ENCODE measurements around the gene GPC5. TPM values are rescaled to one million over a fixed set of nuclear protein-coding genes. Genes with fewer than 3 reads are reported as not detected.

The GPC5 gene
- total RNA-seq, 1 experiment from 2014 or later: not detected

DNA sequence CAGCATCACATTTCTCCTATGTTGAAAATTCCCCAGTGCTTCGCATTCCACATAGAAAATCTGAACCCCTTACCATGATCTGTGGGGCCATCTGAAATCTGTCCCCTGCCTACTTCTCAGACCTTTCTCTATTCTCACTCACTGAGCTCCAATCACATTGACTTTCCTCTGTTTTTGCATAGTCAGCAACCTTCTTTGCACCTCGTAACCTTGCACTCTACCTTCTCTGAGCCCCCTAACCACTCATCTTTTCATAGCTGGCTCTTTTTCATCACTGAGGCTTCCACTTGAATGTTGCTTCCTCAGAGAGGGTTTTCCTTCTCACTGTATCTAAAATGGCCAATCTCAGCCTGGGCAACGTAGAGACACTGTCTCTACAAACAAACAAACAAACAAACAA lies 286.3 kb downstream of the GPC5 start:
- TF ChIP-seq, protein P1, sequence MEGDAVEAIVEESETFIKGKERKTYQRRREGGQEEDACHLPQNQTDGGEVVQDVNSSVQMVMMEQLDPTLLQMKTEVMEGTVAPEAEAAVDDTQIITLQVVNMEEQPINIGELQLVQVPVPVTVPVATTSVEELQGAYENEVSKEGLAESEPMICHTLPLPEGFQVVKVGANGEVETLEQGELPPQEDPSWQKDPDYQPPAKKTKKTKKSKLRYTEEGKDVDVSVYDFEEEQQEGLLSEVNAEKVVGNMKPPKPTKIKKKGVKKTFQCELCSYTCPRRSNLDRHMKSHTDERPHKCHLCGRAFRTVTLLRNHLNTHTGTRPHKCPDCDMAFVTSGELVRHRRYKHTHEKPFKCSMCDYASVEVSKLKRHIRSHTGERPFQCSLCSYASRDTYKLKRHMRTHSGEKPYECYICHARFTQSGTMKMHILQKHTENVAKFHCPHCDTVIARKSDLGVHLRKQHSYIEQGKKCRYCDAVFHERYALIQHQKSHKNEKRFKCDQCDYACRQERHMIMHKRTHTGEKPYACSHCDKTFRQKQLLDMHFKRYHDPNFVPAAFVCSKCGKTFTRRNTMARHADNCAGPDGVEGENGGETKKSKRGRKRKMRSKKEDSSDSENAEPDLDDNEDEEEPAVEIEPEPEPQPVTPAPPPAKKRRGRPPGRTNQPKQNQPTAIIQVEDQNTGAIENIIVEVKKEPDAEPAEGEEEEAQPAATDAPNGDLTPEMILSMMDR (IDR thresholded peaks at IDR 0.05; ENCODE audit: unreplicated experiment): no peak
- Mint-ChIP-seq H3K36me3 (ENCODE audit: insufficient read depth, unreplicated experiment) (no peaks in the 10 kb centered on the region), H3K27me3 (ENCODE audit: unreplicated experiment) (no peaks in the 10 kb centered on the region), H3K9me3 (ENCODE audit: low read depth, unreplicated experiment) (no peaks in the 10 kb centered on the region), H3K27ac (ENCODE audit: unreplicated experiment) (no peak overlapping the region), H3K4me1 (ENCODE audit: low read depth, unreplicated experiment) (no peaks in the 10 kb centered on the region), H3K4me3 (ENCODE audit: low read depth, unreplicated experiment) (no peak overlapping the region)
- DNase-seq: no peak
- intact Hi-C loops (cut with micrococcal nuclease; ENCODE audit: unreplicated experiment): no loop called here
- CTCF ChIA-PET: no interaction called here
- no TSS peak for BruUV-seq (replicated peaks)

DNA sequence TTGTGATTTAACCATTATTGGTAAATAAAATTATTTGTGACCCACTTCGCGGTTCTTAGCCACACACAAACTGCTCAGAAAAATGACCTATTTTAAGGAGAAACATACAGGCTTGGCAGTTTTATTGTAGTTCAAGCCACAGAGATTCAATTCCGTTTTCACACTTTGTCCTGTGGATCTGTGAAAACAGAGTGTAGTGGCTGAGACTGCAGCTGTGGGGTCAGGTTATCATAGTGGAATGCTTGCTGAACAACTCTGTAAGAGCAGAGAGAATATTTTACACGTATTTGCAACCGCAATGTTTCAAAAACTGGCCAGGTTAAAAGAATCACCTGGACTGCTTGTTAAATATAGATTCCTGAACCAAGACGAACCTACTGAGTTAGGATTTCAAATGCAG lies 292.5 kb downstream of the GPC5 start:
- H3K4me1 Mint-ChIP-seq (ENCODE audit: low read depth, unreplicated experiment): no peaks in the 10 kb centered on the region
- DNase-seq: no peak
- H3K36me3 Mint-ChIP-seq (ENCODE audit: insufficient read depth, unreplicated experiment): no peaks in the 10 kb centered on the region
- CTCF ChIA-PET: no interaction called here
- H3K4me3 Mint-ChIP-seq (ENCODE audit: low read depth, unreplicated experiment): no peak overlapping the region
- TF ChIP-seq, protein P1 (IDR thresholded peaks at IDR 0.05; ENCODE audit: unreplicated experiment): no peak
- H3K27ac Mint-ChIP-seq (ENCODE audit: unreplicated experiment): no peak overlapping the region
- intact Hi-C loops (cut with micrococcal nuclease; ENCODE audit: unreplicated experiment): no loop called here
- no peaks in the 10 kb centered on the region for H3K27me3 Mint-ChIP-seq (ENCODE audit: unreplicated experiment)
- no peaks in the 10 kb centered on the region for H3K9me3 Mint-ChIP-seq (ENCODE audit: low read depth, unreplicated experiment)
- BruUV-seq (replicated peaks): no TSS peak

DNA sequence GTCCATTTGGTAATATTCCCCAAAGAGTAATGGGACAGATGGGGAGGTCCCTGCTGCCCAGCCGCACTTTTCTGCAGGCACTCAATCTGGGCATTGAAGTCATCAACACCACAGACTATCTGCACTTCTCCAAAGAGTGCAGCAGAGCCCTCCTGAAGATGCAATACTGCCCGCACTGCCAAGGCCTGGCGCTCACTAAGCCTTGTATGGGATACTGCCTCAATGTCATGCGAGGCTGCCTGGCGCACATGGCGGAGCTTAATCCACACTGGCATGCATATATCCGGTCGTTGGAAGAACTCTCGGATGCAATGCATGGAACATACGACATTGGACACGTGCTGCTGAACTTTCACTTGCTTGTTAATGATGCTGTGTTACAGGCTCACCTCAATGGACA lies 295.0 kb downstream of the GPC5 start:
- H3K4me1 Mint-ChIP-seq (ENCODE audit: low read depth, unreplicated experiment): no peaks in the 10 kb centered on the region
- CTCF ChIA-PET: no interaction called here

DNA sequence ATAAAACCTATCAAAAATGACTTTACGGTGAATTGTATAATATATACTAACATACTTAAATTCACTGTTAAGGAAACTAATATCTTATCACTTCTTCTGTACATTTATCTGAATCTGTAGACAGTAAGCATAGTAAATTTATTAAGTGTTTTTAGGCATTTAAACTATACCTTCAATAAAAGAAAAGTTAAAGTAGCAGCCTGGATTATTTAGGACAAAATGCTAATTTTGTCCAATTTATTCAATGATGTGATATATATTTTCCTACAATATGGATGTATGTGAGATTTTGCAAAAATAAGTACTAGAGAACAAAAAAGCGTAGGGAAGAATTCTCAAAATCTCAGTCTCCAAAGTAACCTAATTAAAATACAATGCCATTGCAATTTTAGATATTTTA lies 299.9 kb downstream of the GPC5 start:
- H3K27me3 Mint-ChIP-seq (ENCODE audit: unreplicated experiment): no peaks in the 10 kb centered on the region
- H3K36me3 Mint-ChIP-seq (ENCODE audit: insufficient read depth, unreplicated experiment): no peaks in the 10 kb centered on the region
- intact Hi-C loops (cut with micrococcal nuclease; ENCODE audit: unreplicated experiment): no loop called here
- TF ChIP-seq, protein P1 (IDR thresholded peaks at IDR 0.05; ENCODE audit: unreplicated experiment): no peak
- H3K4me1 Mint-ChIP-seq (ENCODE audit: low read depth, unreplicated experiment): no peaks in the 10 kb centered on the region
- no peak overlapping the region for H3K27ac Mint-ChIP-seq (ENCODE audit: unreplicated experiment)
- H3K9me3 Mint-ChIP-seq (ENCODE audit: low read depth, unreplicated experiment): no peaks in the 10 kb centered on the region
- no peak for DNase-seq
- no TSS peak for BruUV-seq (replicated peaks)
- CTCF ChIA-PET: no interaction called here
- no peak overlapping the region for H3K4me3 Mint-ChIP-seq (ENCODE audit: low read depth, unreplicated experiment)

More for the DNA sequence above, 295.0 kb downstream of the GPC5 start:
- intact Hi-C loops (cut with micrococcal nuclease; ENCODE audit: unreplicated experiment): no loop called here
- Mint-ChIP-seq H3K9me3 (ENCODE audit: low read depth, unreplicated experiment) (no peaks in the 10 kb centered on the region), H3K27me3 (ENCODE audit: unreplicated experiment) (no peaks in the 10 kb centered on the region), H3K4me3 (ENCODE audit: low read depth, unreplicated experiment) (no peak overlapping the region), H3K36me3 (ENCODE audit: insufficient read depth, unreplicated experiment) (no peaks in the 10 kb centered on the region), H3K27ac (ENCODE audit: unreplicated experiment) (no peak overlapping the region)
- TF ChIP-seq, protein P1 (IDR thresholded peaks at IDR 0.05; ENCODE audit: unreplicated experiment): no peak
- BruUV-seq (replicated peaks): no TSS peak
- no peak for DNase-seq

DNA sequence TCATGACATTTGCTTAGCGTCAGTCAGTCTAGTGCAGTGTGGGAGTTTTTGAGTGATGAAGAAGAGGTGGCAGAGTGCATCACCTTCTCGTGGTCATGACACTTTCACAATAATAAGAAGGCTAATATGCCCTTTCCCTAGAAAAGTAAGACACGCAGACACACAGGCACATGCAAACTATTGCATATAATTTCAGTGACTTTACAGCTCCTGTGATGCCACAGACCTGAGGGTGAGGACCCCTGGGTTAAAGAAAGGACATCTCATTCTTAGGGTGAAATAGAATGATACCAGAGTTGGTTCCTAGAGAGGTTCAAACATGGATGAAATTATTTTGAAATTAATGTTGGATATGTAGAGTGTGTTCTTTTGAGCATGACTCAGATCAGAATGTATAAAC lies 300.3 kb downstream of the GPC5 start:
- H3K4me3 Mint-ChIP-seq (ENCODE audit: low read depth, unreplicated experiment): no peak overlapping the region
- H3K9me3 Mint-ChIP-seq (ENCODE audit: low read depth, unreplicated experiment): no peaks in the 10 kb centered on the region
- CTCF ChIA-PET: no interaction called here

More for the DNA sequence above, 300.3 kb downstream of the GPC5 start:
- TF ChIP-seq, protein P1 (IDR thresholded peaks at IDR 0.05; ENCODE audit: unreplicated experiment): no peak
- H3K4me1 Mint-ChIP-seq (ENCODE audit: low read depth, unreplicated experiment): no peaks in the 10 kb centered on the region
- no peaks in the 10 kb centered on the region for H3K36me3 Mint-ChIP-seq (ENCODE audit: insufficient read depth, unreplicated experiment)
- no peak overlapping the region for H3K27ac Mint-ChIP-seq (ENCODE audit: unreplicated experiment)
- DNase-seq: no peak
- intact Hi-C loops (cut with micrococcal nuclease; ENCODE audit: unreplicated experiment): no loop called here
- no TSS peak for BruUV-seq (replicated peaks)
- no peaks in the 10 kb centered on the region for H3K27me3 Mint-ChIP-seq (ENCODE audit: unreplicated experiment)
